ENCODE results near the gene AGPAT3.
"Not testable (repeated sequence)": the region's sequence is repeated elsewhere in the genome, so short reads cannot be mapped to it uniquely, and the experiment has no call there.

Gene AGPAT3, protein sequence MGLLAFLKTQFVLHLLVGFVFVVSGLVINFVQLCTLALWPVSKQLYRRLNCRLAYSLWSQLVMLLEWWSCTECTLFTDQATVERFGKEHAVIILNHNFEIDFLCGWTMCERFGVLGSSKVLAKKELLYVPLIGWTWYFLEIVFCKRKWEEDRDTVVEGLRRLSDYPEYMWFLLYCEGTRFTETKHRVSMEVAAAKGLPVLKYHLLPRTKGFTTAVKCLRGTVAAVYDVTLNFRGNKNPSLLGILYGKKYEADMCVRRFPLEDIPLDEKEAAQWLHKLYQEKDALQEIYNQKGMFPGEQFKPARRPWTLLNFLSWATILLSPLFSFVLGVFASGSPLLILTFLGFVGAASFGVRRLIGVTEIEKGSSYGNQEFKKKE

DNA sequence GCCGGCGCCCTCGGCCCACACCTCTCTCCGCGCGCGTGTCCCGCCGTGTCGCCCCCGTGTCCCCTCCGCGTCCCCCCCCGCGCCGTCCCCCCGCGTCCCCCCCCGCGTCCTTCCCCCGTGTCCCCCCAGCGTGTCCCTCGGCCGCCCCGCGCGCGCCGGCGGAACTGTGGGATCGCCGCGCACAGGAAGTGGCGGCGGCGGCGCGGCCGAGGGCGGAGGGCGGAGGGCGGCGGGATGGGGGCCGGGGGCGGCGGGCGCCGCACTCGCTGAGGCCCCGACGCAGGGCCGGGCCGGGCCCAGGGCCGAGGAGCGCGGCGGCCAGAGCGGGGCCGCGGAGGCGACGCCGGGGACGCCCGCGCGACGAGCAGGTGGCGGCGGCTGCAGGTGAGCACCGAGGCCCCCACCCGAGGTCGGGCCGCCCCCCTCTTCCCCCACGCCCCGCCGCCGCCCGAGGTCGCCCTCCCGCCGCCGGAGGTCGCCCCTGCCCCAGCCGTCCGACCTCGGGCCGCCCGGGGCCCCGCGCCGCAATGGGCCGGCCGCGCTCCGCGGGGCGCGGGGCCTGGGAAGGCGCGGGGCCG lies at the start of gene AGPAT3:
Gene AGPAT3, plus strand, starts transcription at position 262 of the 578 bp plus-strand sequence. CDS start 94,459 bp downstream, outside the sequence.
- DNase-seq = peak; percentile 67

DNA sequence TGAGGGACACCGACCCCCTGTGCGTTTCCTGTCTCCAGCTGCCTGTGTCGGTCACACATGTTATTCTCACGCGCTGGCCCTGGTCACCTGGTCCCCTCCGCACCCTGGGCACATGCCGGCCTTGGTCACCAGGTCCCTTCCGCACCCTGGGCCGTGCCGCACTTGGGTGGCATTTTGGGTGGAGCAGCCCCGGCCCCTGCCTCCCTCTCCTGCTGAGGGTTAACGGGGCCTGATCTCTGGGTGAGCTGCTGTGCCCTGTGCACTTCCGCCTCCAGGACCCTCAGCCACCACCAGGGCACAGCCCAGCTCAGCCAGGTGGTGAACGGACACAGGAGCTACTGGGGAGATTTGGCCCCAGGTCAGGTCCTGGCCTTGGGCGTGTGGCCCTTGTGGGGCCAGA lies 49.0 kb upstream of the AGPAT3 start:
- DNase-seq = no peak

DNA sequence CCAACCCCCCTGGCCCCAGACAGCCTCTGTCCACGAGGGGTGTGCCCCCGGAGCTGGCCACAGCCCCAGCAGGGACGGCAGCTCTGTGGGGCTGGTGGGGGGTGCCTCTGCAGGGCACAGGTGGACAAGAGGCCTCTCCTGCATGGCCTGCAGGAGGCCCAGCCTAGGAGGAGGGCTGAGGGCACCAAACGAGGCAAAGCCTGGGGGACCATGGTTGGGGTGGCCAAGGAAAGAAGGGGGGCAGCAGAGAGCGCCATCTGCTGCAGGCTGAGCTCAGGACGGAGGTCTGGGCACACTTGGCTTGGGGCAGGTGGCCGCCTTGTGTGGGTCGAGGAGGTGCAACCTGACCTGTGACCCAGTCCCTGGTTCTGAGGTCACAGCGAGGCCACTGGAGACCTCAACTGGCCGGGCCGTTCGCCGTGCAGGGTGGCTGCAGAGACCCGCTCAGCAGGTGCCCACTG lies 48.4 kb upstream of the AGPAT3 start:
- no peak for DNase-seq

DNA sequence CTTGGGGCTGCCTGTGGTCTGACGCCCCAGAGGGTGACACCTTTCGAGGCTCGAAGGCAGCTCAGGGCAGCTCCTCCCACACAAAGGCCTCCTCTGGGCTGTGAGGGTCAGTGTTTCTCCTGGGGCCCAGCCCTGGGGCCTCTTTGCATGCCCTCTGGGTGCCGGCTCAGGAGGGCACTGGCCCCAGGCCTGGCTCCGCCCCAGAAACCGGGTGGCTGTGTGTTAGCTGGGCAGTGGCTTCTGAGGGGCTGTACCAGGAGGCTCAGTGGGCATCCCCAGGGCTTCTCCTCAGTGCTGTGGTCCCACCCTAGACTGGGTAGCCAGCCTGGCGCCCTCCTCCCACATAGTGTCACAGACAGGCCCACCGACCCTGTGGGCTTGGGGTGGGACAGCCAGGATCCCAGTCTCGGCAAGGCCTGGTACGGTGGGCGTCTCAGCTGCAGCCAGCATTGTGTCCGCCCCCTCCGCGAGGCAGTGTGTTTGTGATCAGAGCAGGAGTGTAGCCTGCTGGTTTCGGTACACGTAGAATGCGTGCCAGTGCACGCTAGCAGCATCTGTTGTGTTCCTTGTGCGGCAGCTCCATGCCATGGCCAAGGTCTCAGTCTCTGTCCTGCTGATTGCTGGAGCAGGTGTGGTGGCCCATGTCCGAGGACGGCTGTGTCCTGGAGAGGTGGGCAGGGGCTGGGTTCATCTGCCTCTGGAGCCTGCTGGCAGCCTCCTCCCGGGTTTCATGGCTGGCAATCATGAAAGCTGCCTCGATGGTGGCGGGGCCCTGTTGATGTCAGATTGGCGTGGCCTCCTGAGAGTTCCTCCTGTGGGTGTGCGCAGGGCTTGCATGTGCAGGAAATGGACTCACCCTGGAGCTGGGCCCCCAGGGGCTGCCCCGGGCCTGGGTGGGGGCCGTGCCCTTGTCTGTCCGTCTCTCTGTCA lies 47.6 kb upstream of the AGPAT3 start:
- DNase-seq = no peak

DNA sequence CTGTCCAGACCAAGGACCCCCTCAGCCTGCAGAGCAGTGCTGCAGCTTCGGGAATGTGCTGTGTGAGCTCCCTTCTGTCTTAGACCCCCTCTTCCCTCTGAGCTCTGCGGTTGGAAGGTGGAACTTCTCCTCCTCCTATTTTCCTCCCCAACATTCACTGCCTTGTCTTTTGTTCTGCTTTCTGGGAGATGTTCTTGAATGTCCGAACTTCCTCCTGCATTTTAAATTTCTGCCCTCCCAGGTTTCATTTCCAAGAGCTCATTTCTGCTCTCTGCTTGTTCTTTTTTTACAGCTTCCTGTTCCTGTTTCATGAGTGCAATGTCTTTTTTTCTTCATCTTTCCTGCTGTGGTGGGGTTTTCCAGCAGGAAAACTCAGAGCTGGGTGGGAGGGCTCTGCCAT lies 46.3 kb upstream of the AGPAT3 start:
- no peak for DNase-seq

DNA sequence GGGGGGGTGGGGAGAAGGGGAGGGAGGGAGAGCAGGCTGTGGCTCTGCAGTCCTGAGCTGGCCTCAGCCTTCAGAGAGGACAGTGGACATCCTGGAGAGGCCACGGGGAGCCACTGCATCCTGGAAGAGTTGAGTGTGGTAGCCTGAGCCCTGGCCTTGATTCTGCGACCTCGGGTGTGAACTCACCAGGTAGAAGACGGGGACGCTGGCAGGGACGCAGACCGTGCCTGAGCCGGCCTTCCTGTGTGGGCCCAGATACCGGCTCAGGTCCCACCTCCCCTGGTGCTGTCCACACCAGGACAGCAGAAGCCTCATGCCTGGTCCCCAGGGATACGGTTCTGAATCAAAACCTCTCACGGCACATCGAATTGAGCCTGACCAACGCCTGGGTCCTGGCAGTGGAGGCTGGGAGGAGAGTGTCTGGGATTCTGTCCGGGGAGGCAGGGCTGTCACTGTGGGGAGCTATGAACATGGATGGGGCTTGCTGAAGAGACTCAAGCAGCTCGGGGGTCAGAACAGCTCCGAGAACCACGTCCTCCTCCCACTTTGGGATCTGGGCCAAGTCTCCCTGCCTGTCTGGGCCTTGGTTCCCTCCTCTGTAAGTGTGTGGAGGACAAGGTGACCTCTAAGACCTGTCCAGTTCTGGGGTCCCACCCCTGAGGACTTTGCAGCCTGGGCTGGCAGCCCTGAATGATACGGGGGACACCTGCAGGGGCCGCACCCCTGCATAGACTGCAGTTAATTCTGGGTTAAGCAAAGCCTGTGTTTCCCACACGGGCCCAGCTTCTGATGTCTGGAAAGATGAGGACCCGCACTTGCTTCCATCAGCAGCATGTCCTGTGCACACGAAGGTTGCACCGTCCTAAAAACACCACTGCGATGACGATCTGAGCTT lies 45.3 kb upstream of the AGPAT3 start:
- no peak for DNase-seq

DNA sequence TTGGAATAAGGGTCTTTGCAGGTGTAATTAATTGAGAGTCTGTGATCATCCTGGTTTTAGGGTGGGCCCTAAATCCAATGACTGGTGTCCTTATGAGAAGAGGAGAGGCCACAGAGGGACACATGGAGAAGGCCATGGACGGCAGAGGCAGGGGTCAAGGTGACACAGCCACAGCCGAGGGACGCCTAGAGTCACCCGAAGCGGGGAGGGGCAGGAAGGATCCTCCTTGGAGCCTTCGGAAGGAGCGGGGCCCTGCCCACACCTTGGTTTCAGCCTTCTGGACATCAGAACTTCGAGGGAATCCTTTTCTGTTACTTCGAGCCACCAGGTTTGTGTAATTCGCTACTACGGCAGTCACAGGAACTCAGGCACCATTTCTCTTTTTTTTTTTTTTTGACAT lies 44.6 kb upstream of the AGPAT3 start:
- no peak for DNase-seq

DNA sequence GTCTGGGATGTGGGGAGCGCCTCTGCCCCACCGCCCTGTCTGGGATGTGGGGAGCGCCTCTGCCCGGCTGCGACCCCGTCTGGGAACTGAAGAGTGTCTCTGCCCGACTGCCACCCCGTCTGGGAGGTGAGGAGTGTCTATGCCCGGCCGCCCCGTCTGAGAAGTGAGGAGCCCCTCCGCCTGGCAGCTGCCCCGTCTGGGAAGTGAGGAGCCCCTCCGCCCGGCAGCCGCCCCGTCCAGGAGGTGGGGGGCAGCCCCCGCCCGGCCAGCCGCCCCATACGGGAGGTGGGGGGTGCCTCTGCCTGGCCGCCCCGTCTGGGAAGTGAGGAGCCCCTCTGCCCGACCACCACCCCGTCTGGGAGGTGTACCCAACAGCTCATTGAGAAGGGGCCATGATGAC lies 42.9 kb upstream of the AGPAT3 start:
- not testable (repeated sequence) for DNase-seq

DNA sequence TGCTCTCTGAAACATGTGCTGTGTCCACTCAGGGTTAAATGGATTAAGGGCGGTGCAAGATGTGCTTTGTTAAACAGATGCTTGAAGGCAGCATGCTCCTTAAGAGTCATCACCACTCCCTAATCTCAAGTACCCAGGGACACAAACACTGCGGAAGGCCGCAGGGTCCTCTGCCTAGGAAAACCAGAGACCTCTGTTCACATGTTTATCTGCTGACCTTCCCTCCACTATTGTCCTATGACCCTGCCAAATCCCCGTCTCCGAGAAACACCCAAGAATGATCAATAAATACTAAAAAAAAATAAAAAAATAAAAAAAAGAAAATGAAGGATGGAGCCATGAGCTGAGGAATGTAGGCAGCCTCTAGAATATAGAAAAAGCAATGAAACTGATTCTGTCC lies 42.3 kb upstream of the AGPAT3 start:
- DNase-seq = not testable (repeated sequence)

DNA sequence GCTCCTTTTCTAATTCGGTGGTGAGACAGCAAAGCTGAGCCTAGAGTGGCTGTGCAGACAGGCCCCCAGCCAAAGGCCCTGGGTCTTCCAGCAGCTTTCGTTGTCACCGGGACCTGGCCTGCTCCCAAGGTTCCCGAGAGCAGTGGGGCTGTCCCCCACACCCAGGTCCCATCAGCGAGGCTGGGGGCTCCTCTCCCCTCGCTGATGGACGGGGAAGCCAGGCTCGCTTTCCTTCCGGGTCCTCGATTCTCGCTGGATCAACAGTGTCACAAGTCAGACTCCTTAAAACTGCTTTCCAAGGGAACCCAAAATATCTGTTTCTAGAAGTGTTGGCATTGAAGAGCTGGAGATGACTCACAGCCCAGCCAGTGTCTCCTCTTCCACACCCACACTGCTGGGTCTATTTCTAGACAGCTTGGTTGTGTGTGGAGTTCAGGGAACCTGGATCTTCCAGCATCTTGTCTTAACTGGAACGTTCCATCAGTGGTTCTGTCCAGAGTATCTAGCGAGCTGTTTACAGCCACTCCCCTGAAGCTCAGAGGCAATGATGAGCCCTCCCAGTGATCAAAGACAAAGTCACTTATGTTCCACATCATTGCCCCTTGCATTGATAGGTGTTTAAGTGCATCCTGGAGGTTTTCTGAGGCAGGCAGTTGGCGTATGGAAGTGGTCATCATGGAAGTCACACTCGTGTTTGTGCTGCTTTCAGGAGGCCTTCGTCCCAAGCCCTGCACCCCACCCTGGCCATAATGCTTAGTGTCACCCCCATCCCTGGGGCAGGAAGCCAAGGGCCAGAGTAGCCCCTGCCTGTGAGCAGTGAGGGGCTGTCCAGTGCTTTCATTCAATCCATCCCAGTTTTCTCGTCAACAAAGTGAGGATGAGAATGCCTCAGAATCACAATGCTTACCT lies 40.4 kb upstream of the AGPAT3 start:
- no peak for DNase-seq

DNA sequence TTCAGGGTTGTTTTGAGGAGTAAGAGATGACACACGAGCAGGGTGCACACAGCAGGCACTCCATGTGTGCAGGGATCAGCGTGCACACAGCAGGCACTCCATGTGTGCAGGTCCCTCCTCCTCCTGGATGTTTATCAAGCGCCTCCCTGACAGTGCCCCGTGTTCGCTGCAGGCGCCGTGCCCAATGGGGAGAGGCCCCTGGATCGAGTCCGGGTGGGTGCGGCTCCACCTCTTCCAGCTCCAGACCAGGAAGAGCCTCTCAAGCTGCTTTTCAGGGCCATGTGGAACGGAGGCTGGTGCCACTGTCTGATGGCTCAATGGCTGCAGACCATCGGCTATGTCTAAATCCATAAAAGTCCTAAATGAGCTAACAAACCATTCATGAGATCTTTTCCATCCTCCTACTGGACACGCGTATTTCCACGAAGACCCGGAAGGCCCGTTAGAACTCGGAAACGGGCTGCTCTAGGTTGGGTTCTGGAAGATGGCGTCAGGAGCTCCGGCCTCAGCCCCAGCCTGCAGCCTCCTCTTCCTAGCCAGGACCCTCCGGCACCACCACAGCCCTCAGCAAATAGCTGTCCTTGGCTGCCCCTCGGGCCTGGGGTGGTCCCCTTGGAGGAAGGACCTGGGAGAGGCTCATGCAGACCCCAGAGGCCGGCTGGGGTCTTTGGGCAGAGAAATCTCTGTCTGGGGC lies 39.6 kb upstream of the AGPAT3 start:
- no peak for DNase-seq

DNA sequence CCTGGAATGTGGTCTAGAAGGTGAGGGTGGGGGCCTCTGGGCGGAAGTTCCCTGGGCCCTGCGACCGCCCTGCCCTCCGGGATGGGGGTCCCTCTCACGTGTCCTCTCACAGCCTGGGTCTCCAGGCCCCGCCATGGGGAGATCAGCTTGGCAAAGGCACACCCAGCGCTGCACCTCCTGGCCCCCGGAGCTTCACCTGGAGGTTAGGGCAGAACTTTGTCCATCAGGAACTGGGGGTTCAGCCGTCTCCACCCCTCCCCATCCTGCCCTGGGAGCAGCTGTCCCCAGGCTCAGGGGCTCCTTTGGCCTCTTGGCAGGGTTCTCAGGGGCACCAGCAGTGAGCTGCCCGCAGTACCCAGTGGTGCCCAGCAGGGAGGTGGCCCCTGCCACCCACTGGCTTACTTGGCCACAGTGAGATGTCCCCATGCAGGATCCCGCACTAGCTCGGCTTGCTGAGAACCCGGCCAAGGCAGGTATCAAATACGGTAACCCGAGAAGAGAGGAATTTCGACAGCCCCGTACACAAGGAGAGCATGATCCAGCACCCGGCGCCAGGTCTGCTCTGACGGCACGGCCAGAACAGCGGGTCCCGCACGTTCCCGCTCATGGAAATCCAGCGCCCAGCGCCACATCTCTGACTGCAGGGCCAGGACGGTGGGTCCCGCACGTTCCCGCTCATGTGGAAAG lies 38.9 kb upstream of the AGPAT3 start:
- DNase-seq = no peak

DNA sequence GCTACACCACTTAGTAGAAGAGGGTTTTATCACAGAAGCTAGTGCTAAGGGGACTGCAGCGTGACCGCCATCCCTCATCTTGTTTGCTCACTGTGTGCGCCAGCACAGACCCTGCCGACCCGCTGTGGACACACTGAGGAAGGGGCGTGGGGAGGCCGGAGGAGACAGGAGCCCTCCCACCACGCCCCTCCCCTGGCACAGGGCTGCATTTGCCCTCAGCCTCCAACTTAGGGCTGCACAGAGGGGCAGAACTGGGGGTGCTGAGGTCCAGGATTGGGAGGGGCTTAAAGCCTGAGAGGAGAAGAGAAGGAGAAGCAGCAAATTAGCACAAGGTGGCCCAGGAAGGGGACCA lies 38.4 kb upstream of the AGPAT3 start:
- DNase-seq = no peak

DNA sequence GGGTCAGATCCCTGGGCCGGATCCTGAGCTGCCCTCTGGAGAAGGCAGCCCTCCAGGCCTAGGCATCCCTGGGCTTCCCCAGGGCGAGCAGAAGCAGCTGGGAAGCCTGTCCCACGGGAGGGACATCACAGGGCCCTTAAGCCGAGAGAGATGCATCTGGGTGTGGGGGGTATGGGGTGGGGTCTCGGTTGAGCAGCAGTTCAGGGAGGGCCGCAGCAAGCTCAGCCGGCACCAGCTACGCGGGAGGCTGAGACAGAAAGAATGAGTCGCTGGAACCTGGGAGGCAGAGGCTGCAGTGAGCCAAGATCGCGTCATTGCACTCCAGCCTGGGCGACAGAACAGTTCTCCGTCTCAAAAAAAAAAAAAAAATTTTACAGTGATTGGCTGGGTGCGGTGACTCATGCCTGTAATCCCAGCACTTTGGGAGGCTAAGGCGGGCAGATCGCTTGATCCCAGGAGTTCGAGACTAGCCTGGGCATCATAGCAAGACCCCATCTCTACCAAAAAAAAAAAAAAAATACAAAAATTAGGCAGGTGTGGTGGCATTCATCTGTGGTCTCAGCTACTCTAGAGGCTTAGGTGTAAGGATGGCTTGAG lies 37.9 kb upstream of the AGPAT3 start:
- DNase-seq = no peak

DNA sequence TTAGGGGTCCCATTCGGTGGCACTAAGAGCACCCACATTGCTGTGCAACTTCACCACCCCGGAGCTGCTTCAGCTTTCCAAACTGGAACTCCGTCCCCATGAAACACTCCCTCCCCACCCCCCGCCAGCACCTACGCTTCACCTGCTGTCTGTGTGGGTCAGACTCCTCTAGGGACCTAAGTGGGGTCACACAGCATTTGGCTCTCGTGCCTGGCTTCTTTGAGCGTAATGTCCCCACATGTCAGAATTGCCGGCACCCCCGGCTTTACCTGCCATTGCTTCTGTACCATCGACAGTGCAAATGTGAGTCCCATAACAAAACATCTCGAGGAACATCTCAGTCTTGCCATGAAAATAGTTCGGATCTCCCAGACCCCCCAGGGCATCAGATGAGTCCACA lies 35.9 kb upstream of the AGPAT3 start:
- DNase-seq = no peak

DNA sequence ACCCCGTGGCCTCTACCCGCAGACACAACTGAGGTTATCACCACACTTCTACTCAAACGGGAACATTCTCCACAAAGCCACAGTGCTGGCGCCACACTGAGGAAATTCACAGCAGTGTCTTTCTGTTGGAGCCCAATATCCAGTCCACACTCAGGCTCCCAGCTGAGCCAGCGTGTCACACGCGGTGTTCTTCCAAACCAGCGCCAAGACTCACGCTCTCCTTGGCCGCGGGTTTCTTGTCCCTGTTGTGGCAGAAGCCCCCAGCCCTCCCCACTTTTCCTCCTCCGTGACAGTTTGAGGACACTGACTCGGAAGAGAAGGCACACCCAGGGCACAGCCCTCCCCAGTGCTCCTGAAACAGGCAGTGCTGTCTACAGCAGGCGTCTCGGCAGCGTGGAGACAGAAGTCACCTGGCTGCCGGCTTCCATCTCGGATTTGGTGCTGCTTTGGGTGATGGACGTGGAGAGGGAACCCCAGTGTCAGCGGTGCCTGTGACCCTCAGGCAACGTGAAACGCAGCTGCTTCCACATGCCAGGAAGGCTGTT lies 35.4 kb upstream of the AGPAT3 start:
- DNase-seq = no peak

DNA sequence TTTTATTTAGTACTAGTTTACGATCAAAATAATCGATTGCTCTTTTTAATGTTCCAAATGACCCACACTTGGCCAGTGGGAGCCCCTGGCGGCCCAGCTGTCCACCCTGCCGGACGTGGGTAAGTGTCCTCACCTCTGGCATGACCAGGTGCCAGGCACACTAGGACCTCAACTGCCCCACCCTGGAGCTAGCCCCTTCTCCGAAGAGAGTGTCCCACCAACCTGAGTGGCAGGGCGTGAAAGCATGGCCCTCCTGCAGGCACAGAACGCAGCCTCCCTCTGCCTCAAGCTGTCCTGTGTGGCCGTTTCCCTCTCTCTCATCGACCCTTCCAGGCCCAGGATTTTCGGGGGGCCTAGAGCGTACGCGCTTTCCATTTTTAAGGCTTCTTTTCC lies 32.9 kb upstream of the AGPAT3 start:
- no peak for DNase-seq

DNA sequence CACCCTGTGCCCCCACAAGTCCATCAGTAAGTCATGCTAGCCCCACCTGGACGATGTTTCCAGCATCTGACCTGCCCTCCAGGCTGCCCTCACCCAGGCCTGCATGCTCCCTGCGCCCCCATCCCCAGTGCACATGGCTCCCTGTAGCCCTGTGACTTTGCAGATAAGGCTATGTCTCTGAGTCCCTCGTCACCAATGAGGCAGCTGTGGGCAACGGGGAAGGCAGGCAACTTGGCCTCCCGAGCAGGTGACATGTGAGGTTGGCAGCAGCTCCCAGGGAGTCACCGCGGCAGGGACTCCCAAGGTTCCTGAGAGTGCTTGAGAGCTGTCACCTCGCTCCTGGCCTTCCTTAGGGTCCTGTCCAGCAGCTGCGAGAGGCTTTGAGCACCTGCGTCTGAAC lies 32.4 kb upstream of the AGPAT3 start:
- DNase-seq = no peak

DNA sequence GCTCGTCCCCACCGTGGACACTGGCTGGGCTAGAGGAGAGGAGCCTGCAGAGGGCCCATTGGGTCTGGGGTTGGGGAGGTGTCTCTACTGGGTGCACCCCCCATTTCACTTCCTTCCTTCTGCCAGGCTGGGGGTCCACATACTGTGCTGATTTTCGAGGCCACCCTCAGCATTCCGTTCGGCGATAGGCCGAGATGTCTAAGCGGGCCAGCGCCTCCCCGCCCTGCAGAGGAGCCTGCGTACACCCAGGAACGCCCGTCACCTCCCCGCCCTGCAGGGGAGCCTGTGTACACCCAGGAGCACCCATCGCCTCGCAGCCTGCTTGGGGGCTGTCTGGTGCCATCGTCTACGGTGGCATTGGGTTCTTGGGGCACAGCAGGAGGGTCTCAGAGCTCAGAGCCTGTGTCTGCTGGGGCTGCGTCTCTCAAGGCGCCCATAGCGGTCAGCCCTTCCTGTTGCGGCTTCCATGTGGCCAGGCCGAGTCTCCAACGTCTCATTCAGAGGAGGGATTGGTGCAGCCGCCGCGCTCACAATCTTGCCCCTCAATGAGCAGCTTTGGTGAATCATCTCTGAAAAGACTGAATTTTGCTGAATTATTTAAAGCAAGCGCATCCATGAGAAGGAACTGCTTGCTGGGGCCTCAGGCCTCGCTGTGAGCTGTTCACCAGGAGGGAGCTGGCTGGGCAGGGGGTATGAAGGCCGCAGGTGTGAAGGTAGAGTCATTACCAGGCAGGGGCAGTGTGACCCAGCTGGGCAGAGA lies 30.7 kb upstream of the AGPAT3 start:
- DNase-seq = no peak

Measured in activated CD8-positive, alpha-beta memory T cell treated with anti-CD3 and anti-CD28 coated beads, Interleukin-2, amount 50 U/mL, for 48 hours (primary cell).